GM23248 (cell line): Measurements from ENCODE around the gene COL11A1. TPM values are rescaled to one million over a fixed set of nuclear protein-coding genes. Genes with fewer than 3 reads are reported as not detected.
A peak's percentile ranks its signal among the peaks of the same experiment; 100 is the strongest.

Source experiments
- DNase-seq: peaks from one replicate; pipeline ENCODE4 v3.0.0-alpha.2; 2015
- H2AFZ ChIP-seq: fragments of 200-600 bp; sonication (generic); 2 replicates; pipeline ENCODE4 v1.6.1; 2016; ENCODE audit warnings: antibody characterized with exemption
- H3F3A ChIP-seq: fragments of 200-600 bp; sonication (generic); 2 replicates; pipeline ENCODE4 v1.6.1; 2016; ENCODE audit warnings: mild to moderate bottlenecking, antibody characterized with exemption, mixed run types; ENCODE audit not compliant: insufficient read depth
- H3K27ac ChIP-seq: fragments of 200-600 bp; sonication (generic); 2 replicates; pipeline ENCODE4 v1.5.1; 2016; ENCODE audit warnings: mild to moderate bottlenecking
- H3K27me3 ChIP-seq: fragments of 200-600 bp; sonication (generic); replicated peaks from 2 replicates; pipeline ENCODE4 v1.6.1; 2016; ENCODE audit warnings: mild to moderate bottlenecking; ENCODE audit not compliant: insufficient read depth
- H3K36me3 ChIP-seq: fragments of 200-600 bp; sonication (generic); 2 replicates; pipeline ENCODE4 v1.6.1; 2016; ENCODE audit warnings: low read depth, mild to moderate bottlenecking
- H3K4me1 ChIP-seq: fragments of 200-600 bp; sonication (generic); 2 replicates; pipeline ENCODE4 v1.6.1; 2016; ENCODE audit warnings: mild to moderate bottlenecking; ENCODE audit not compliant: insufficient read depth
- H3K4me2 ChIP-seq: fragments of 200-600 bp; sonication (generic); one replicate; pipeline ENCODE4 v1.6.1; 2016; ENCODE audit warnings: mild to moderate bottlenecking; ENCODE audit not compliant: unreplicated experiment
- H3K4me3 ChIP-seq: fragments of 200-600 bp; sonication (generic); 2 replicates; pipeline ENCODE4 v1.5.1; 2016; ENCODE audit warnings: mild to moderate bottlenecking
- H3K79me2 ChIP-seq: fragments of 200-600 bp; sonication (generic); 2 replicates; pipeline ENCODE4 v1.6.1; 2016; ENCODE audit warnings: mild to moderate bottlenecking; ENCODE audit not compliant: insufficient read depth
- H3K9ac ChIP-seq: fragments of 200-600 bp; sonication (generic); 2 replicates; pipeline ENCODE4 v1.6.1; 2016; ENCODE audit warnings: mild to moderate bottlenecking
- H3K9me2 ChIP-seq: fragments of 200-600 bp; sonication (generic); 2 replicates; pipeline ENCODE4 v1.6.1; 2016; ENCODE audit warnings: mixed run types, mild to moderate bottlenecking, moderate library complexity; ENCODE audit not compliant: insufficient read depth
- H3K9me3 ChIP-seq: fragments of 200-600 bp; sonication (generic); one replicate; pipeline ENCODE4 v1.6.1; 2017; ENCODE audit warnings: low read depth
- H4K20me1 ChIP-seq: fragments of 200-600 bp; sonication (generic); 2 replicates; pipeline ENCODE4 v1.6.0; 2016; ENCODE audit not compliant: insufficient read depth
- EZH2 ChIP-seq: fragments of 200-600 bp; sonication (generic); IDR thresholded peaks from 2 replicates; pipeline ENCODE4 v1.6.1; 2018; ENCODE audit warnings: antibody characterized with exemption, mild to moderate bottlenecking; ENCODE audit not compliant: insufficient read depth, poor library complexity, severe bottlenecking
- EZH2phosphoT487 ChIP-seq: fragments of 200-600 bp; sonication (generic); IDR thresholded peaks from 2 replicates; pipeline ENCODE4 v1.6.1; 2018; ENCODE audit warnings: antibody characterized with exemption, moderate library complexity, mild to moderate bottlenecking, low read depth; ENCODE audit not compliant: insufficient read depth
- WGBS, 2 experiments: methylation state at CpG; one replicate each; pipeline ENCODE4 v1.1.6; 2015 to 2017; ENCODE audit warnings: low lambda C conversion rate in 2 of 2, low coverage in 1 of 2; ENCODE audit errors: missing lambda C conversion rate in 2 of 2; 5-methylcytosine and 5-hydroxymethylcytosine counted together
- in situ Hi-C: fragments of 300-500 bp; cut with MboI; formaldehyde crosslinking; loops from 2 replicates; pipeline ENCODE4 v1.15.0; 2020
- polyA plus RNA-seq: library from polyadenylated mRNA; unstranded; fragments of >200 nt; fragmentation: Nextera tagmentation; extraction: Ambion mirVana; gene quantifications from 2 replicates; pipeline ENCODE4 v1.2.1, GENCODE V29; 2016
- total RNA-seq: library from RNA; depleted of rRNA; stranded (reverse); fragments of >200 nt; shearing (Covaris generic); gene quantifications from 2 replicates; pipeline ENCODE4 v1.2.3, GENCODE V29; 2014

Gene COL11A1
- total and polyA plus RNA-seq, 2 experiments from 2014 or later: 7.1 to 10.2 TPM

DNA sequence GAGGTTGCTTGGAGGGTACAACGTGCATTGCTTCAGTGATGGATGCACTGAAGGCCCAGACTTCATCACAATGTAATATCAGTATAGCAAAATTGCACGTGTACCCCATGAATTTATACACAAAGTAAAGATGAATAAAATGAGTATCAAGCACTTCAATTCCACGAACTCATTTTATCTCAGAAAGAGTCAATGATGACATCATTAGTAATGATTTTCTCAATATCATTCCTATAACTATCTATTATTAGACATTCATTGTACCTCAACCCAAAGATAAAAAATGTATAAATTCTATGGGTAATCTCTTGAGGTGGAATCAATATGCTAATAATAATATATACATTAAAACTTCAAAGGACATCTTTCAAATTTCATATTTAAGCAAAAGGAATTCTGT lies 208.4 kb downstream of the COL11A1 start:
- 77 to 84% methylated on average over 3 of the region's 3 CpGs for WGBS, 2 experiments
- H3K9me2 ChIP-seq: no peaks in the 10 kb centered on the region; the same call in 1 of the 2 replicates

GRCh38 chr1:102897557-102897956 lies 210.8 kb downstream of the COL11A1 start:
- H3K9me3 ChIP-seq: no peaks in the 10 kb centered on the region
- H3F3A ChIP-seq: peaks cover 8% of the 10 kb centered on the region; the same call in 1 of the 2 replicates
- no peak overlapping the region for H3K4me3 ChIP-seq
- H3K9ac ChIP-seq: no peak overlapping the region
- no peaks in the 10 kb centered on the region for H3K79me2 ChIP-seq
- H3K27ac ChIP-seq: peak overlapping the region; percentile 31
- H3K4me2 ChIP-seq: peak overlapping the region; percentile 48
- DNase-seq: peak; percentile 88
- H4K20me1 ChIP-seq: no peaks in the 10 kb centered on the region
- 0 to 2% methylated on average over 3 of the region's 3 CpGs for WGBS, 2 experiments
- peaks cover 19% of the 10 kb centered on the region for H3K4me1 ChIP-seq
- no peaks in the 10 kb centered on the region; the same call in 1 of the 2 replicates for H3K9me2 ChIP-seq
- H2AFZ ChIP-seq: no peak overlapping the region
- in situ Hi-C loops: no loop called here
- H3K27me3 ChIP-seq: no peaks in the 10 kb centered on the region
- H3K36me3 ChIP-seq: no peaks in the 10 kb centered on the region
- no peak for TF ChIP-seq EZH2
- TF ChIP-seq EZH2phosphoT487: no peak

More for the DNA sequence above, 208.4 kb downstream of the COL11A1 start:
- DNase-seq: no peak
- no peak for TF ChIP-seq EZH2
- no peak for TF ChIP-seq EZH2phosphoT487
- in situ Hi-C loops: no loop called here
- peaks cover 14% of the 10 kb centered on the region for H3K4me1 ChIP-seq
- no peaks in the 10 kb centered on the region for H3K36me3 ChIP-seq
- no peak overlapping the region for H3K27ac ChIP-seq
- no peaks in the 10 kb centered on the region for H3K9me3 ChIP-seq
- no peak overlapping the region for H3K9ac ChIP-seq
- no peaks in the 10 kb centered on the region for H3K79me2 ChIP-seq
- H3K27me3 ChIP-seq: no peaks in the 10 kb centered on the region
- H3F3A ChIP-seq: 0 out of 2 replicates have a peak, but pooled peaks cover 3% of the 10 kb centered on the region
- H4K20me1 ChIP-seq: no peaks in the 10 kb centered on the region
- no peak overlapping the region for H3K4me3 ChIP-seq
- no peak overlapping the region for H2AFZ ChIP-seq
- H3K4me2 ChIP-seq: no peak overlapping the region

GRCh38 chr1:102896771-102897170 lies 211.6 kb downstream of the COL11A1 start:
- Histone ChIP-seq H3K9ac (no peak overlapping the region), H3K27ac (no peak overlapping the region), H3F3A (peaks cover 15% of the 10 kb centered on the region), H3K36me3 (no peaks in the 10 kb centered on the region), H3K4me2 (peak overlapping the region; percentile 48), H3K4me3 (no peak overlapping the region), H3K79me2 (no peaks in the 10 kb centered on the region), H3K27me3 (no peaks in the 10 kb centered on the region), H3K9me3 (no peaks in the 10 kb centered on the region), H2AFZ (no peak overlapping the region), H4K20me1 (no peaks in the 10 kb centered on the region), H3K4me1 (peaks cover 26% of the 10 kb centered on the region), H3K9me2 (no peaks in the 10 kb centered on the region; the same call in 1 of the 2 replicates)
- DNase-seq: no peak
- 94 to 100% methylated on average over 2 of the region's 2 CpGs for WGBS, 2 experiments
- TF ChIP-seq EZH2phosphoT487 (no peak), EZH2 (no peak)
- in situ Hi-C loops: no loop called here

- H2AFZ ChIP-seq: no peak overlapping the region
- H4K20me1 ChIP-seq: no peaks in the 10 kb centered on the region
- no peak for DNase-seq
- no peaks in the 10 kb centered on the region for H3K9me3 ChIP-seq
- peaks cover 18% of the 10 kb centered on the region for H3F3A ChIP-seq
- no peak for TF ChIP-seq EZH2
- TF ChIP-seq EZH2phosphoT487: no peak
- 95 to 97% methylated on average over 5 of the region's 5 CpGs for WGBS, 2 experiments
- no peak overlapping the region for H3K27ac ChIP-seq
- peaks cover 28% of the 10 kb centered on the region for H3K4me1 ChIP-seq
- no peaks in the 10 kb centered on the region for H3K27me3 ChIP-seq
- in situ Hi-C loops: no loop called here
- no peak overlapping the region for H3K9ac ChIP-seq
- H3K4me2 ChIP-seq: no peak overlapping the region
- no peak overlapping the region for H3K4me3 ChIP-seq
- H3K9me2 ChIP-seq: no peaks in the 10 kb centered on the region; the same call in 1 of the 2 replicates
- H3K36me3 ChIP-seq: no peaks in the 10 kb centered on the region
- H3K79me2 ChIP-seq: no peaks in the 10 kb centered on the region
These were observed 212.0 kb downstream of the COL11A1 start for GRCh38 chr1:102896286-102896685.
